Sigmoid colon (tissue), 4 donors: ENCODE results near the gene KRT76.

ENCODE experiments used
- CTCF ChIP-seq, 4 experiments: fragments of 450-650 bp in 3 of 4; fragments of 200-600 bp in 1 of 4; IDR thresholded peaks; one replicate each; pipeline ENCODE4 v1.5.1; 2016 to 2019; ENCODE audit warnings: antibody characterized with exemption in 4 of 4, mild to moderate bottlenecking in 3 of 4, moderate library complexity in 2 of 4
- EP300 ChIP-seq, 4 donors: sonication (generic); formaldehyde crosslinking; IDR thresholded peaks; one replicate each; pipeline ENCODE4 v1.6.1; 2017; ENCODE audit warnings: antibody characterized with exemption in 4 of 4
- POLR2A ChIP-seq, 2 donors: fragments of 450-650 bp; IDR thresholded peaks; one replicate each; pipeline ENCODE4 v1.6.1; 2016; ENCODE audit warnings: antibody characterized with exemption in 2 of 2, mild to moderate bottlenecking in 2 of 2, moderate library complexity in 2 of 2
- POLR2AphosphoS5 ChIP-seq, 4 donors: sonication (generic); formaldehyde crosslinking; IDR thresholded peaks; one replicate each; pipeline ENCODE4 v1.6.1; 2017; ENCODE audit warnings: antibody characterized with exemption in 4 of 4

- TF ChIP-seq CTCF (IDR thresholded peaks at IDR 0.05), result no peak
- TF ChIP-seq POLR2A (IDR thresholded peaks at IDR 0.05), result no peak
- TF ChIP-seq POLR2AphosphoS5 (IDR thresholded peaks at IDR 0.05), result no peak
- no peak for TF ChIP-seq EP300 (IDR thresholded peaks at IDR 0.05)
Measured at GRCh38 chr12:52796839-52797528, 19.8 kb upstream of the KRT76 start.
